Raji (cell line): Measurements from ENCODE around the gene GLP2R.

Source experiments
- POLR2A ChIP-seq: IDR thresholded peaks from 2 replicates; pipeline ENCODE4 v1.6.1; 2011; ENCODE audit warnings: low read depth, low read length, control low read depth; ENCODE audit not compliant: insufficient read depth

Gene GLP2R

DNA sequence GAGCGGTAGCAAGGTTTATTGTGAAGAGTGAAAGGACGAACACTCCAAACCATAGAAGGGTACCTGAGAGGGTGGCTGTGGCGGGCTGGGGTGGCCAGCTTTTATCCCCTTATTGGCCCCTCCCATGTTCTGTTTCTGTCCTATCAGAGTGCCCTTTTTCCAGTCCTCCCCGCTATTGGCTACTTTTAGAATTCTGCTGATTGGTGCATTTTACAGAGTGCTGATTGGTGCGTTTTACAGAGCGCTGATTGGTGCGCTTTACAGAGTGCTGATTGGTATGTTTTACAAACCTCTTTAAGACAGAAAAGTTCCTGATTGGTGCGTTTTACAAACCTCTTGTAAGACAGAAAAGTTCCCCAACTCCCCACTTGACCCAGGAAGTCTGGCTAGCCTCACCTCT, 16.3 kb upstream of the GLP2R start:
- TF ChIP-seq POLR2A = no peak

DNA sequence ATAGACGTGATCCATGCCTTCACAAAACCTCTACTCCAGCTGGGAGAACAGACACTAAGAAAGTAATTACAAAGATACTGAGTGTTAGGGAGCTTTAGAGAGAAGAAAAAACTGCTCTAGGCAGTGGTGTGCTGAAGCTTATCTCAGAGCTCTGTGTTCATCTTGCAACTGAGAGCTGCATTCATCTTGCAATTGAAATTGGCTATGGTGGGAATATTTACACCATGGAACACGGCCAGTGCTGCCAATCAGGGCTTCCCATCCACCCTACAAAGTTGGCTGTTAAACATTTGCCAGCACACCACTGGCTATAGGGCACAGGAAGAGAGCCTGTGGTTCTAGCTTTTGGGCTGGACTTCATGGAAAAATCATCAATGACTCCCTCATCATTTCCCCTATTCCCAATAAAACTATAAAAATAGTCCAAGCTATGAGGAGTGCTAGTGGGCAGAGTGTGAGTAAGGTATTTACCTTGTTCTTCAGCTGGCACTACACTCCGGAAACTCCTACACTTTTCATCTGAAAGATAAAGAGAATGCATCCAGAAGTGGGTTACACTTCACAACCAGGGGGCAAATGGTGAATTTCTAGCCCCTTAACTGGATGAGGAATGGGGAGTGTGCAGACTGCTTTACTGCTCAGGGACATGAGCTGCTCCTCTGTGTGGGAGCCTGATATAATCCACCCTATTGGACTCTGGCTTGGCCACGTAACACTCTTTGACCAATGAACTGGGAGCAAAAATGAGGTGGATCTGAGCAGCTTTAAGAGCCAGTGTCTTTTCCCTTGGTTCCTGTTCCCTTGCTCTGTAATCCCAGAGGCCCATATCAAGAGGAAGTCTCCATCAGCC, 15.4 kb upstream of the GLP2R start:
- no peak for TF ChIP-seq POLR2A

DNA sequence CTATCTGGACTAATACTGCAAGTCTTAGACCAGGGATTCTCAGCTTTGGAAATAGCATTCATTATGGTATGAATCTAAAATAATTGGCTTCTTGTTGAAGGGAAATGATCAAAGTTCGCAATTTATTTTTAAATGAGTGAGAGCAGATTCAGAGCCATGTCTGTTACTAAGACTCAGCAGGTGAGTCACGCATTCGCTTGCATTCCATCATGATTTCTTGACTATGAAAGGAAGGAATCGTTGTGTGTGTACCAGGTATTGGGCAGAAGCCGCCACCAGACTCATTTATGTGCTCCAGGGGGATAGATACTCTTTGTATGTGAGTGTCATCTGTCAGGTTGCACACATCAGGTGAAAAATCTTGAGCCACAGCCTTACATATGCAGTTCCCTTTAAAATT, 14.6 kb upstream of the GLP2R start:
- no peak for TF ChIP-seq POLR2A

DNA sequence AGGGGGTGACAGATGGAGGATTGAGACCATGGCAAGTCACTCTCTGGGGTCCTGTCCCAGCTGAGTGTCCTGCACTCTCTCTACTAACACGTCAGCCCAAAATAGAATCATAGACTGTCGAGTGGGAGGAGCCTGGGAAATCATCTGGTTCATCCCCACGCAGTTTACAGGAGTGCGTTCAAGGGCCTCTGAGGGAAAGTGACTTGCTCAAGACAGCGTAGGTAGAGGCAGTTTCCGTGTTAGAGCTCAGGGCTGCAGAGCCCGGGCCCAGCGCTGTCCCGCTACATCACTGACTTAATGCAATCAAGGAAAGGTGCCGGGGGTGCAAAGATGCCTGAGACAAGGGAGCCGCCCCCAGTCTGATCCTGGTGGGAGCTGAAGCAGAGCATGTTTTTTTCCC, 14.2 kb upstream of the GLP2R start:
- no peak for TF ChIP-seq POLR2A

DNA sequence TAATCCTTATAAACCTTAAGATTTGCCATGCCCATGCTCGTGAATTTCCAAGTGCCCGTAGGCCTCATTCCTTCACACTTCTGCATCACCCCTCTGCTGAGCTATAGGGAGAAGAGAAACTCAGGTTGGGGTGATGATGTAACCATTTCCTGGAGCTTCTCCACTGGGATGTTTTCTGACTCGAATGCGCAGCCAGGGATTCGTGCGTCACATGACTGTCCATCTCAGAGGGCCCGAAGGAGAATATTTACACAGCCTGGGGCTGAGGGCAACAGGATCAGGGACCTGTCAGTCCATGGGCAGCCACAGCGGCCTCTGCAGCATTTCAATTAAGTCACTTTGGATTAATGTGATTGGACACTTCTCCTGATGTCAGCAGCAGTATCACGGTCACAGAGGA, 12.6 kb upstream of the GLP2R start:
- no peak for TF ChIP-seq POLR2A

DNA sequence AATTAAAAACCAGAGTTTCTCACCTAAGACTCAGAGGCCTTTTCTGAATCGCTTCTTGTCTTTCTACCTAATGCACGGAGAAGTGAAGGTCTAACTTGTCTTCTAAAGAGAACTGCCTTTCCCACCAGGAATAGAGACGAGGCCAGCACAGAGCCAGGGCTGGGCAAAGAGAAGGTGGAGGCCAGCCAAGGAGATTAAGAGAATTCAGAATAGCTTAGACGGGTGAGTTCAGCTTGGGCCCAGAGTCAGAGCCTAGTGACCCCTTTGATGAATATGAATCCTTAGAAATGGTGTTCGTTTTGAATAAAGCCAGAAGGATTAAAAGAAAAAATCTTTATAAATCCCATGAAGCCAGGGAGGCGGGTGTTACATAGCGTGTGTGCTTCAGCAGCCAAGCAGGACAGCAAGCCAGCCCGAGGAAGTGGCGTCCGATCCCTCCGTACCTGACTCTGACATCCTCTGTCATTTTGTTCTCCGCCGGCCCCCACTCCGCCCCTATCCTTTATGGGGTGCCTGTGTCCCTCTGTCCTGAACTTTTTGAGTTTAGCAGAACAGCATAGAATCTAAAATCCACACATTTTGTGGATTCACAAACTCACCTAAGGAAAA, 11.3 kb upstream of the GLP2R start:
- TF ChIP-seq POLR2A = no peak

DNA sequence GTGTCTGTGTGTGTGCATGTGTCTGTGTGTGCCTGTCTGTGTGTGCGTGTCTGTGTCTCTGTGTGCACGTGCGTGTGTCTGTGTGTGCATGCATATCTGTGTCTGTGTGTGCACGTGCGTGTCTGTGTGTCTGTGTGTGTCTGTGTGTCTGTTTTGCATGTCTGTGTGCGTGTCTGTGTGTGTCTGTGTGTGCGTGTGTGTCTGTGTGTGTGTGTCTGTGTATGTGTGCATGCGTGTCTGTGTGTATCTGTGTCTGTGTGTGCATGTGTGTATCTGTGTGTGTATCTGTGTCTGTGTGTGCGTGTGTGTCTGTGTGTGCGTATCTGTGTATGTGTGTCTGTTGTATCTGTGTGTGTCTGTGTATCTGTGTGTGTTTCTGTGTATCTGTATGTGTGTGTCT, 9.3 kb upstream of the GLP2R start:
- no peak for TF ChIP-seq POLR2A

DNA sequence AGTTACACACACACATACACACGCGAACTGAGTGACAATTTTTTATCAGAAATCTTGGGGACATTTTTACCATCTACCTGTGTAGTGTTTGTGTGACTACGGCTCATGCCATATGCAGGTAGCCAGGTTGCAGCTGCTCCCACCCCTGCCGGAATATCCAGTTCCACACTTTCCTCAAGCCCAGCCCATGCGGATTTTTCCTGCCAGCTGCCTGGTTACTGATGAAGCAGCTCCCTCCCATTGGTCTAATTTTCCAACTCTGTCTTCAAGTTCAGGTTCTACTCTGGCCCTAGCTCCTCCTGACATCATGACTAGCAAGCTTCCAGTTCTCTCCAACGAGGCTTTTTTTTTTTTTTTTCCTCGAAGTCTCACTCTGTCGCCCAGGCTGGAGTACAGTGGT, 8.6 kb upstream of the GLP2R start:
- TF ChIP-seq POLR2A = no peak

DNA sequence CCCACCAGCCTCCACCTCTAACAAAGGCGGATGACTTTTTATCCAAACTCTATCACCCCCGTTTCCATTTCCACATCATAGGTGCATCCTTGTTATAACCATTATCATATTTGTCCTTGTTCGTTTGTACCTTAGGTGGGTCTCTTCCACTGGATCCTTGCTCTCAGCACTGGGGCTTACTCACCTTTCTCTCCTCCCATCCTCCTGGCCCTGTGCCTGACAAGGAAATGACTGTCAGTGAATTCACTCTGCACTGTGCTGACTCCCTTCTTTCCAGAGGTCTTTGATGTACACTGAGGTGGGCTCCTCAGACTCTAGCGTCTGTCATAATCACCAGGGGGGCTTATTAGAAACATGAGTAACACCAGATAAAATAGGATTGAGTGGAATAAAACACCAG, 7.0 kb upstream of the GLP2R start:
- TF ChIP-seq POLR2A = no peak

DNA sequence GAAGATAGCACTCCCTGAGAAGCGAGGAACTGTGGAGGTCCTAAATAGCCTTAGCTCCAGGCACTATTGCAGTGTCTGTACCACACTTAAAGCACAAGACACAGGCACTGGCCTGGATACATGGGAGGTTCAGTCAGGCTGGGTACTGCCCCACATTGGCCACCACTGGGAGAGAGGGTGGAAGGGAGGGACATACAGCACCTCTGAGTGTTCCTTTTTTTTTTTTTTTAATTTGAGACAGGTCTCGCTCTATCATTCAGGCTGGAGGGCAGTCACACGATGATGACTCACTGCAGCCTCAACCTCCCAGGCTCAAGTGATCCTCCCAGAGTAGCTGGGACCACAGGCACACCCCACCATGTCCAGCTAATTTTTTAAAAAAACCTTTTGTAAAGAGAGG, 5.3 kb upstream of the GLP2R start:
- TF ChIP-seq POLR2A = no peak

DNA sequence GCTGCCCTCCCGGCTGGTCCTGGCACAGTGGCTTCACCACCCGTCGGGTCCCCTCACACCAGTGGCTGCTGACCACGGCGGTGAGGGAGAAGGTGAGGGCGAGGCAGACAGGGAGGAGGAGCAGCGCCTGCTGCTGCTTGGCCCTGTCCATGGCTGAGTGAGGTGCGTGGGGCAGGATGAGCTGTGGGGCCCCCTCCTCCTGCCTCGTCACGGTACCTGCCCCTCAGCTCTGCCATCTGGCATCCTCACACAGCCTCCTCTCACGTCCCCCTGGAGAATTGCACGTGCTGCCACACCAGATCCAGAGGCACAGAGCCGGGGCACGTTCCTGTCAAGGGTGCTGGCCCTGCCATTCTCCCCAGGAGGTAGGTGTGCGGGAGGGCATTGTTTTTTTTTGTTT, 3.8 kb upstream of the GLP2R start, which contains the start of gene GSG1L2:
Gene GSG1L2, minus strand, starts transcription at position 159 of the 400 bp plus-strand sequence. Its CDS starts 8 bp downstream, at position 151.
- TF ChIP-seq POLR2A = no peak

DNA sequence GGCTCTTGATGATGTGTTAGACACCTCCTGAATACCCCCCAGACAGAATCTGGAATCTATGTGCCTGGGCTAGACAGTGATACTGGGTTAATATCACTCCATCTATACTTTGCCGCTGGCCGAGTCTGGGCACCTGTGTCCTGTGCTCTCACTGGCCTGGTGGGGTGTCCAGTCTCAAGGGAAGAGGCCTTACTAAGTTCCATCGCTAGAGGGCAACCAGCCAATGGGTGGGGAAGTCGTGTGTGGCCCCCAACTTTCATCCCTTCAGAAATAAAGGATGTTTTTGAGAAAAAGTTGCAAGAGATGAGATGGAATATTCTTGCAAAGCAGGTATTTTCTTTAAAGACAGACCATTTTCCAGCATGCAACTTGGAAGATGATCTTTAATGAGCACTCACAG, 1.6 kb upstream of the GLP2R start:
- TF ChIP-seq POLR2A = no peak

DNA sequence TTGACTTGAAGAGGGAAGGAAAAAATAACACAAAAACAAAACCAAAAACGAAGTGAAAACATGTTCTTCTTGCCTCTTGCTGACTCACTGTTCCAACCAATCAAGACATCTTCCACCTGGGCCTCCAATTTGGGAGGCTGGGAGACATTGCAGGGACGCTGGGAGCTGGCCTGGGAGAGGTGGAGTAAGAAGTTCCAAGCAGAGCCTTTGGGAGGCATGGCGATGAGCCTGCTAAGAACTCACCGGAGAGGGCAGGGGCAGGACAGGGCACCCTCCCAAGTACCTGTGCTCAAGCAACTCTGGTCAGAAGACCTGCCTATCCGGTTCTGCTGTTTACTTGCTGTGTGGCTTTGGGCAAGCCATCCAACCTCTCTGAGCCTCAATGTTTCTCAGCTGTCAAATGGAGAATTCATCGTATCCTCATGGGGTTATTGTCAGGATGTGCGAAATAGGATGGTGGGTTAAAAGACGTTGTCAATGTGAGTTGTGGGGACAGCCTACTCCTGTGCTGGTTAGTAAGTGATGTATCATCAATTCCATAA, 856 bp upstream of the GLP2R start:
- TF ChIP-seq POLR2A = no peak

DNA sequence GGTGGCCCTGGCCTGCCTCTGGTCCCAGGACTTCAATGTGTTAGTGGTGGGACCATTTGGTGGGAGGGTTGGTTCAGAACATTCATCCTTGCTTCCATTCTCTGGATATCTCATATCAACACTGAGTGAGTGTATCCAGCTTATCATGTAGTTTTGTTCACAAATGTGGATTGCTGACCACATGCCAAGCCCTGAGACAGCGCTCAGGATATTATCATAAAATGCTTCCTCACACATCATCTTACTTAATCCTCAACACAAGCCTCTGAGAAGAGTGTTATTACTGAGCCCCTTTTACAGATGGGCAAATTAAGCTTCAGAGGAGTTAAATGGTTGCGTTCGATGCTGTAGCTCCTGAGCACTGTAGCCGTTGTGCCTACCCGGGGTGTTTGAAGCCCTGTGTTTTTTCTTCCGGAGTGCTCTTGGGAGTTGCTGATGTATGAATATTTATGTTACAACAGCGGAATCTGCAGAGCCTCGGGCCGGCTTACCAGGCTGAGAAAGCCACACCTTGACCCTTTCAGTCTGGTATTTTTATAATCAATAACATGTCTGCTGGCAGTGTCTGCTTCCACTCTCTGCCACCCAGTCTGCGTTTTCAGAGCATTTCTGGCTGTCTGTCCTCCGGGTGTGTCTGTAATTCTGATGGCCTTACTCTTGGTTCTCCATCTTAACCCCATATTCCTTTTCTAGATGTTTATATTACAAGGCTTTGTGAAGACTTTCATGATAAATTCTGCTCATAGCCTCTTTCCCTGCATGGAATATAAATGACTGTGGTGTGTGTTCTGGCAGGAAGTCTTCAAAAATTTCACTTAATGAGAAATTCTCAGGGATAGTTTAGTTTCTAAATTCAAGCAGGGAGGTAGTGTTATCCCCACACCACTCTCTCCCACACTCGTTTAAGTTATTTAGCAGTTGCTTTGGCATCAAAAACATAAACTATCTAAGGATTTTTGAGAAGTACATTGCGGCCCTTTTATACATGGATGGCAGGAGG, 2.9 kb downstream of the GLP2R start:
- no peak for TF ChIP-seq POLR2A

DNA sequence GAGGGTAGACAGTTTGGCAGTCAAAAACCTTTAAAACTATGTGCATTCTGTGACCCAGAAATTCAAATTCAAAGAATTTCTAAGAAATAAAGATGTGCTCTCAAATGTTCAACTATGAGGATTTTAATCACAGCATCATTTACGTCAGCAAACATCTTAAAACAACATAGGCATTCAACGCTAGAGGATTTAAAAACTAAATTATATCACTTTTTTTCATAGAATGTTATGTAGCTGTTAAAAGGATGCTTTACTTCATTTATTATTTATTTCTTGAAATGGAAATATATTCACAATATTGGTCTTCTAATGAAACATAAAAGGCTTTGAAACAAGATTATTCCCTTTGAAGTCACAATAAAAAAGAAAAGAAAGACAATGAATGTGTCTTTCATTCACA, 3.6 kb downstream of the GLP2R start:
- TF ChIP-seq POLR2A = no peak
